Nephron progenitor cell (in vitro differentiated cells): ENCODE results near the gene PSMD13.

ENCODE experiments used
- DNase-seq: peaks from one replicate; pipeline ENCODE4 v3.0.0; 2021
- H3K27ac Mint-ChIP-seq: 2 replicates; pipeline ENCODE4 v1.8.0; 2021; ENCODE audit warnings: mild to moderate bottlenecking, moderate library complexity, mixed read lengths
- H3K27me3 Mint-ChIP-seq: 2 replicates; pipeline ENCODE4 v1.8.0; 2021; ENCODE audit warnings: mild to moderate bottlenecking, low read depth, mixed read lengths; ENCODE audit not compliant: poor library complexity
- H3K36me3 Mint-ChIP-seq: 2 replicates; pipeline ENCODE4 v1.8.0; 2021; ENCODE audit warnings: low read depth, mixed read lengths
- H3K4me1 Mint-ChIP-seq: 2 replicates; pipeline ENCODE4 v1.8.0; 2021; ENCODE audit warnings: mixed read lengths
- H3K4me3 Mint-ChIP-seq: 2 replicates; pipeline ENCODE4 v1.8.0; 2021; ENCODE audit warnings: mild to moderate bottlenecking, moderate library complexity, mixed read lengths
- H3K9me3 Mint-ChIP-seq: 2 replicates; pipeline ENCODE4 v1.8.0; 2021; ENCODE audit warnings: mild to moderate bottlenecking, moderate library complexity, mixed read lengths
- CTCF ChIP-seq: fragments of 200-600 bp; sonication (generic); IDR thresholded peaks from 2 replicates; pipeline ENCODE4 v1.5.0; 2021; ENCODE audit warnings: antibody characterized with exemption

PSMD13 gene

GRCh38 chr11:291281-292210, 54.8 kb downstream of the PSMD13 start:
- H3K36me3 Mint-ChIP-seq: peaks cover 6% of the 10 kb centered on the region
- no peak for TF ChIP-seq CTCF
- H3K4me3 Mint-ChIP-seq: peak overlapping the region; percentile 49
- H3K27ac Mint-ChIP-seq: peak overlapping the region; percentile 82
- H3K9me3 Mint-ChIP-seq: no peaks in the 10 kb centered on the region
- H3K27me3 Mint-ChIP-seq: peaks cover 5% of the 10 kb centered on the region
- peaks cover 43% of the 10 kb centered on the region for H3K4me1 Mint-ChIP-seq
- no peak for DNase-seq

- no peak for TF ChIP-seq CTCF
- H3K9me3 Mint-ChIP-seq: no peaks in the 10 kb centered on the region
- H3K36me3 Mint-ChIP-seq: peaks cover 6% of the 10 kb centered on the region
- peaks cover 5% of the 10 kb centered on the region for H3K27me3 Mint-ChIP-seq
- H3K27ac Mint-ChIP-seq: no peak overlapping the region
- H3K4me3 Mint-ChIP-seq: no peak overlapping the region
- no peak for DNase-seq
- H3K4me1 Mint-ChIP-seq: peaks cover 44% of the 10 kb centered on the region
These were observed 55.7 kb downstream of the PSMD13 start for GRCh38 chr11:292211-293121.

- H3K9me3 Mint-ChIP-seq: no peaks in the 10 kb centered on the region
- TF ChIP-seq CTCF: no peak
- no peak for DNase-seq
- peaks cover 46% of the 10 kb centered on the region for H3K4me1 Mint-ChIP-seq
- H3K27ac Mint-ChIP-seq: no peak overlapping the region
- H3K4me3 Mint-ChIP-seq: no peak overlapping the region
- H3K36me3 Mint-ChIP-seq: peaks cover 6% of the 10 kb centered on the region
- H3K27me3 Mint-ChIP-seq: no peaks in the 10 kb centered on the region
These were observed 56.6 kb downstream of the PSMD13 start for GRCh38 chr11:293271-293851.

GRCh38 chr11:293852-294661, 57.3 kb downstream of the PSMD13 start:
- H3K36me3 Mint-ChIP-seq: peaks cover 6% of the 10 kb centered on the region

More at GRCh38 chr11:293852-294661, 57.3 kb downstream of the PSMD13 start:
- Mint-ChIP-seq H3K27ac (no peak overlapping the region), H3K9me3 (no peaks in the 10 kb centered on the region), H3K4me3 (no peak overlapping the region), H3K4me1 (peaks cover 45% of the 10 kb centered on the region), H3K27me3 (no peaks in the 10 kb centered on the region)
- no peak for TF ChIP-seq CTCF
- no peak for DNase-seq
